Fibroblast of skin of right quadriceps (primary cell): ENCODE data around the gene DUS2.

Experiments
- DNase-seq: peaks from one replicate; pipeline ENCODE4 v3.0.0-alpha.2; 2013

The DUS2 gene

DNA sequence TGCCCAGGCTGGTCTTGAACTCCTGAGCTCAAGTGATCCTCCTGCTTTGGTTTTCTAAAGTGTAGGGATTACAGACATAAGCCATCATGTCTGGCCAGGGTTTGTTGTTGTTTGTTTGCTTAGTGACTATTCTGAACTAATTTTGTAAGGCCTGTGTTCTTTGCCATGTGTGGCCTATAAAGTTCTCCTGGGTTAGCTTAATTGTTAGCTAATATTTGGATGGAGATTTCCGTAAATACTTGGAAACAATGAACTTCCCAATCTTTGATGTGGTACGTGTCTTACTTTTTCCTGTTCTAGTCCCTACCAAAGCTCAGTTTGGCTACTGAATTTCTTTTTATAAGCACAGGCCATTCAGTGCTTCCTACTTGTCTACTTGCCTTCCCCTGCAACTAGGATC lies 24.9 kb downstream of the DUS2 start:
- no peak for DNase-seq

DNA sequence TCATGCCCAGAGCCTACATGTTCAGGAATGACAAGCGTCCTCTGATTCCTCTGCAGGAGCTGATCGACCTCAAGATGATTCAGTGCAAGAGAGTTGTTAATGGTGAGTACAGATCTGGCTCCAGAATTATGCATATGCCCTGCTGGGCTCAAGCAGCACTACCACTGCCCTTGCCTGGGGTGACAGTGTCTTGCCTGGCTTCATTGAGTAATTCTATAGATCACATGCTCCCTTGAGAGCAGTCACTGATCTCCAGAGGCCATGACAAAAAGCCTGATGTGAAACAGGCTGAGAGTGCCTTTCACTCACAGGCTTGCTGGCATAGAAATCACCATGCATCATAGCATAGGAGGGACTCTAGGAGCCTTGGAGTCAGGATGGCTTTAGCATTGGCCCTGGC lies 26.4 kb downstream of the DUS2 start:
- no peak for DNase-seq

GRCh38 chr16:68055395-68055794 lies 32.3 kb downstream of the DUS2 start:
- DNase-seq: no peak

DNA sequence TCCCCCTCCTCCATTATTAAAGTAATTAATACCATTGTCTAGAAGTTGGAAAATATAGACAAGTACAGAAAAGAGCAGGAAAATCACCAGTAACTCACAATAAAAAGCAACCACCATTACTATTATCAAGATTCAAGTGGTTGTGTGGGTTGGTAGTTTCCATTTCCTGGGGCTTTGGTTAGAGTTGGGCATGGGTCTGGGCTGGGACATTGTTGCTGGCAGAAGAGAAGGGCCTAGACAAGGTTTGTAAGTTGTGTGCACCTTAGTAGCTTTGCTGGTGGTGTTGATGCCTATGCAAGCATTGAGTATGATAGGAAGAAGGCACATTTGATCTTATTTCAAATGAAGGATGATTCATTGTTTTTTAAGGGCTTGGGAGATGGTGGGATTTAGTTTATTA lies 36.7 kb downstream of the DUS2 start:
- DNase-seq: no peak

DNA sequence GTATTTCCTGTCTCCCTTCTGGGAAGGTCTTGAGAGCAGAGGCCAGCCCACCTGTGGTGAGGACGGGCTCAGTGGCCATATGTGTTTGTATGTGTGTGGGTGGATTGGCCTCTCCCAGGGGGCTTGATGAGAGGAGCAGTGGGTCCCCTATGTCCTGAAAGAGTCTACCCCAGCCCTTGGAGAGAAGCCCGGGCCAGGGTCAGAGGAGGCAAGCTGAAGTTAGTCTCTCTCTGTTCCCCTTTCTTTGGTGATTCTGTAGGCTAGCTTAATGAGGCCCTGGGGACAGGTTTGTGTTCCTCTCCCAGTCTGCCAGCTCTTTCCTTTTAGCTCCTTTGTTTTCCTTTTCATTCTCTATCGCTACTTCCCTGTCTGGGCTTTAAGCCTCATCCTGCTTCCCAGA lies 38.3 kb downstream of the DUS2 start:
- no peak for DNase-seq

DNA sequence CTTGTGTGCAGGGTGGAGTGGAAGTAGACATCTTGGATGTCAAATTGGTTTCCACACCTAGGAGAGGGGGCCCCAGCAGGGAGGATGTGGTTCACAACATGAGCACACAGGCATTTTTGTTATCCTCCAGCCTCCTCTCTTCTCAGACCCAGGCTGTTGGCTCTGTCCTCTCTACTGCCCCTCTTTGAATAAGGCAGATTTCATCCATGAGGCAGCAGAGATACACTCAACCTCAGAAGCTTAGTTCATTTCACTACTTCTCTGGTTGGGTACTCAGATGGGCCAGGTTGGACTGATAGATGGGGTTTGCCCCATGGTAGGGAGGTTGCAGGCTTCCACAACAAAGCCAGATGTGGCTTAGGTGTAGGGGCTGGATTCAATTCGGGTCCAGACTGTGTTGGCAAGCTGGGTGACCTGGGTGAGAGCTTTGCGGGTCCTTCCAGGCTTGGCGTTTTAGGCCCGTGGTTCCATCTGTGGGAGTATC lies 39.9 kb downstream of the DUS2 start:
- DNase-seq: no peak

DNA sequence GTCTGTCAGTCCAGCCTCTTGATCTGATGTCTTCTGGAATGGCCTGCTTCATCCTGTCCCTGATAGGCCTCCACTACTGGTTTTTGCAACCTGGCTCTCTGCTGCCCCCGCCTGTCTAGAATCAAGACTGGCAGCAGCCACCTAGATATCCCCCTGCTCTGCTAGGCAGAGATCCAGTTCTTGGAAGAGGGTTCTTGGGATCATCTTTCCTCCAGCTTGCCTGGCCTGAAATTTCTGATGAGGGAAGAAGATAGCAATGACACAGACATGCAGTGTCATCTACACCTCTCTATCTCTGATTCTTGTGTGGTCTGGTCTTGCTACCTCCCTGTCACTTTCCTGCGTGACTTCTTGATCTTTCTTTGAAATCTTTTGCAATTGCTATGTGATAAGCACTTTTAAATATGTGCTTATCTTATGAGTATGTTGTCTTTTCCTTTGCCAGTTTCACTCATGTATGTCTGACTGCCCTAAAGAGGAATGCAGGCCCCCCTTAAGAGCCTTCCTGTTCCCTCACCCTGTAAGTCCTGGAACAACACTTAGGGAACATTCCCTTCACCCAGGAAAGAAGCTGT lies 41.8 kb downstream of the DUS2 start:
- DNase-seq: peak; percentile 70

GRCh38 chr16:68065716-68066305 lies 42.7 kb downstream of the DUS2 start:
- peak; percentile 74 for DNase-seq

DNA sequence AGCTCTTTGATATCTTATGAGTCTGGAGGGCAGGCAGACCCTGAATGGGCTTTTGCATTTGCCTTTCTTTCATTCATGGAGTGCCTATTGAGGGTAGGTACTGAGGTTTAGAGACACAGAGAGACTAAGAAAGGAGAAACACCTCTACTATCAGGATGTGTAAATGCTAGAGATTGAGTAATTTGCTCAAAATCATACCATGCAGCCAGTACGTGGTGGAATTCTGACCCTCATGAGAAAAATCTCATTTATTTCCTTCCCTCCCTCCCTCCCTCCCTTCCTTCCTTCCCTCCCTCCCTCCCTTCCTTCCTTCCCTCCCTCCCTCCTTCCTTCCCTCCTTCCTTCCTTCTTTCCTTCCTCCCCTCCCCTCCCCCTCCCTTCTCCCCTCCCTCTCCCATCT lies 43.7 kb downstream of the DUS2 start:
- no peak for DNase-seq

DNA sequence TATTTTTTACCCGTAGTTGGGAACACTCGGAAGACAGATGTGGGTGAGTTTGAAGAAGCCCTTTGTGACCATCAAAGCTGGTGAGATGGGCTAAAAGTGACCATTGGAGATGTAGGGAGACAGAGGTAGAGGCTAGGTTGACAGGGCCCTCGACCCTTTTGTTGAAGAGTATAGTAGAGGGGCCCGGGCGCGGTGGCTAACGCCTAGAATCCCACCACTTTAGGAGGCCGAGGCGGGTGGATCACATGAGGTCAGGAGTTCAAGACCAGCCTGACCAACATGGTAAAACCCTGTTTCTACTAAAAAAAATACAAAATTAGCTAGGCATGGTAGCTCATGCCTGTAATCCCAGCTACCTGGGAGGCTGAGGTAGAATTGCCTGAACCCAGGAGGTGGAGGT lies 45.8 kb downstream of the DUS2 start:
- no peak for DNase-seq

- DNase-seq: no peak
Measured at GRCh38 chr16:68069511-68070248, 46.6 kb downstream of the DUS2 start.

- no peak for DNase-seq
Measured at GRCh38 chr16:68070249-68070730, 47.2 kb downstream of the DUS2 start.

DNA sequence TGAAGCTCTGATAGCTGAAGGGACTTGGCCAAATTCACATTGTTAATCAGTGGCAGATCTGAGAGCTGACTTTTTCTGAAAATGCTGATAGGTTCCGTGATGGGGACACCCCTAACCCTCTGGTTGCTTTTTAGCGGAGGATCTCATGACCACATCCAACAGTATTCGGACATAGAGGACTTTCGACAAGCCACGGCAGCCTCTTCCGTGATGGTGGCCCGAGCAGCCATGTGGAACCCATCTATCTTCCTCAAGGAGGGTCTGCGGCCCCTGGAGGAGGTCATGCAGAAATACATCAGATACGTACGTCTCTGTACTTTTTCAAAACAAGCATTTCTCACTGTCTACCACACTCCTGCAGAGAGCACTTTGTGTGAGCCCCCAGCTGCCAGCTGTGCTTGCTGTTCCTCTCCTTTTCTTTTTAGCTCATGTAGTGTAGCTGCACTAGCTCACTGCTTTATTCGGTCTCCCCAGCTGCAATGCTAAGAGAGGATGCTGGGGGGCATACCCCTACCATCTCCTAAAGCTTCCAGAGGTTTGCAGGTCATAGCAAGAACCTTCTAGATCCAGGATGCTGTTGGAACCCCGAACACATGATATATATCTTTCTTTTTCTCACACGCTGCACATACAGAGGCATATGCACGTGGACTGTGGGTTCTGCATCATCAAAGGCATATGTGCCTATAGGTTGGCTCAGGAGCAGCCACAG lies 47.9 kb downstream of the DUS2 start:
- no peak for DNase-seq

- DNase-seq: no peak
Measured at GRCh38 chr16:68071518-68071901, 48.4 kb downstream of the DUS2 start.

- peak; percentile 24 for DNase-seq
Measured at GRCh38 chr16:68072038-68072695, 49.1 kb downstream of the DUS2 start.

- DNase-seq: no peak
Measured at GRCh38 chr16:68073902-68074760, 51.0 kb downstream of the DUS2 start.

GRCh38 chr16:68074850-68075555 lies 51.9 kb downstream of the DUS2 start:
- no peak for DNase-seq

DNA sequence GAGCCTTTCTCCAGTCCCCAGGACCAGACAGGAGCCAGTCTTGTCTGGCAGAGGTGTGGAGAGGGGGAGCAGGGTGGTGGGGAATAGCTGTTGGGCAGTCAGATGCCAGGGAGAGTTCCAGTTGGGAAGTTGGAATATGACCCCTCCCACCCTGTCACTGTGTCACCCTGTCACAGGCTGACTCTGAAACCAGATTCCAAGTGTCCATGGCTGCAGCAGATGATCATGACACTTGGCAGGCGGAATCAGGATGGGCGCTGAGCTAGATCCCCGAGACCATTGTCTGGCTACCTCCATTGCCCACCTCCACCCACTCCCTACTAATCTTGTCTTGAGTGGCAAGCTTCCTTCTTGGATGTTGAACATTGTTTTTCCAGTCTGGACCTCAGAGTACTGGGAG lies 52.9 kb downstream of the DUS2 start:
- no peak for DNase-seq

- no peak for DNase-seq
Measured at GRCh38 chr16:68076560-68076959, 53.5 kb downstream of the DUS2 start.

- no peak for DNase-seq
Measured at GRCh38 chr16:68077866-68078700, 55.0 kb downstream of the DUS2 start.
